Ascending aorta (tissue), 2 donors: ENCODE results near the gene RNU5B-1. TPM values are rescaled to one million over a fixed set of nuclear protein-coding genes. Genes with fewer than 3 reads are reported as not detected.

ENCODE experiments used
- DNase-seq, 2 donors: peaks; one replicate each; pipeline ENCODE4 v3.0.0-alpha.2; 2019; ENCODE audit warnings: low spot score in 2 of 2
- H3K27ac ChIP-seq, 2 donors: fragments of 200-600 bp; sonication (generic); one replicate each; pipeline ENCODE4 v1.5.1; 2016 to 2017; ENCODE audit warnings: mild to moderate bottlenecking in 1 of 2
- H3K27me3 ChIP-seq: fragments of 200-600 bp; sonication (generic); one replicate; pipeline ENCODE4 v1.5.1; 2017
- H3K36me3 ChIP-seq, 2 donors: fragments of 200-600 bp; sonication (generic); one replicate each; pipeline ENCODE4 v1.5.1; 2016
- H3K4me1 ChIP-seq, 2 donors: fragments of 200-600 bp; sonication (generic); one replicate each; pipeline ENCODE4 v1.5.1; 2016 to 2017; ENCODE audit warnings: mild to moderate bottlenecking in 1 of 2
- H3K4me3 ChIP-seq, 2 donors: fragments of 200-600 bp; sonication (generic); one replicate each; pipeline ENCODE4 v1.5.1; 2016 to 2017; ENCODE audit warnings: mild to moderate bottlenecking in 1 of 2
- H3K9me3 ChIP-seq, 2 donors: fragments of 200-600 bp; sonication (generic); one replicate each; pipeline ENCODE4 v1.5.1; 2016
- intact Hi-C: fragments of 100-400 bp; cut with DNase I; formaldehyde crosslinking; loops from one replicate; pipeline ENCODE4 v1.15.1; 2023
- total RNA-seq: library from RNA; depleted of rRNA; stranded (reverse); fragments of >200 nt; gene quantifications from one replicate; pipeline ENCODE4 v1.1.0, GENCODE V29; 2016
- TF ChIP-seq, protein P1 (sequence below), 3 experiments: fragments of 200-600 bp in 2 of 3; fragments of 450-650 bp in 1 of 3; sonication (generic) in 2 of 3; IDR thresholded peaks; one replicate each; pipeline ENCODE4 v1.5.1; 2016 to 2019; ENCODE audit warnings: antibody characterized with exemption in 3 of 3, mild to moderate bottlenecking in 1 of 3, moderate library complexity in 1 of 3

The RNU5B-1 gene
- total RNA-seq, 1 donor from 2014 or later: not detected

- H3K4me3 ChIP-seq: no peak overlapping the region
- peaks cover 0 to 2% of the 10 kb centered on the region in 2 donors for H3K4me1 ChIP-seq
- H3K36me3 ChIP-seq: no peaks in the 10 kb centered on the region
- intact Hi-C loops: no loop called here
- TF ChIP-seq, protein P1, sequence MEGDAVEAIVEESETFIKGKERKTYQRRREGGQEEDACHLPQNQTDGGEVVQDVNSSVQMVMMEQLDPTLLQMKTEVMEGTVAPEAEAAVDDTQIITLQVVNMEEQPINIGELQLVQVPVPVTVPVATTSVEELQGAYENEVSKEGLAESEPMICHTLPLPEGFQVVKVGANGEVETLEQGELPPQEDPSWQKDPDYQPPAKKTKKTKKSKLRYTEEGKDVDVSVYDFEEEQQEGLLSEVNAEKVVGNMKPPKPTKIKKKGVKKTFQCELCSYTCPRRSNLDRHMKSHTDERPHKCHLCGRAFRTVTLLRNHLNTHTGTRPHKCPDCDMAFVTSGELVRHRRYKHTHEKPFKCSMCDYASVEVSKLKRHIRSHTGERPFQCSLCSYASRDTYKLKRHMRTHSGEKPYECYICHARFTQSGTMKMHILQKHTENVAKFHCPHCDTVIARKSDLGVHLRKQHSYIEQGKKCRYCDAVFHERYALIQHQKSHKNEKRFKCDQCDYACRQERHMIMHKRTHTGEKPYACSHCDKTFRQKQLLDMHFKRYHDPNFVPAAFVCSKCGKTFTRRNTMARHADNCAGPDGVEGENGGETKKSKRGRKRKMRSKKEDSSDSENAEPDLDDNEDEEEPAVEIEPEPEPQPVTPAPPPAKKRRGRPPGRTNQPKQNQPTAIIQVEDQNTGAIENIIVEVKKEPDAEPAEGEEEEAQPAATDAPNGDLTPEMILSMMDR (IDR thresholded peaks at IDR 0.05): no peak
- H3K27me3 ChIP-seq: no peaks in the 10 kb centered on the region
- no peak for DNase-seq
- no peak overlapping the region for H3K27ac ChIP-seq
- H3K9me3 ChIP-seq: no peaks in the 10 kb centered on the region
Observed at GRCh38 chr15:65309882-65310418, 5.5 kb downstream of the RNU5B-1 start.

DNA sequence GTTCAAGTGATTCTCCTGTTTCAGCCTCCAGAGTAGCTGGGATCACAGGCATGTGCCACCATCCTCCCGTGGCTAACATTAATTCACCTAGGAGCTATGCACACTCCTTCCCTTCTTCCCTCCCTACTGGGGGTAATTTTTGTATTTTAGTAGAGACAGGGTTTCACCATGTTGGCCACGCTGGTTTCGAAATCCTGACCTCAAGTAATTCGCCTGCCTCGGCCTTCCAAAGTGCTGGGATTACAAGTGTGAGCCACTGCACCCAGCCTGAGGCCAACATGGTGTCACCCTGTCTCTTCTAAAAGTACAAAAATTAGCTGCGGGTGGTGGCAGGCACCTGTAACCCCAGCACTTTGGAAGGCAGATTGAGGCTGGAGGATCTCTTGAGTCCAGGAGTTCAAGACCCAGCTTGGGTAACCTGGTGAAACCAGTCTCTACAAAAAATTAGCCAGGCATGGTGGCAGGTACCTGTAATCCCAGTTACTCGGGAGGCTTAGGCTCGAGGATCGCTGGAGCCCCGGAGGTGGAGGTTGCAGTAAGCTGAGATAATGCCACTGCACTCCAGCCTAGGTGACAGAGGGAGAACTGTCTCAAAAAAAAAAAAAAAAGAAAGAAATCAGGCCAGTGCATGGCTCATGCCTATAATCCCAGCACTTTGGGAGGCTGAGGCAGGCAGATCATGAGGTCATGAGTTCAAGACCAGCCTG is 6.1 kb downstream of the RNU5B-1 start:
- H3K27ac ChIP-seq: no peak overlapping the region
- no peaks in the 10 kb centered on the region for H3K9me3 ChIP-seq
- no peaks in the 10 kb centered on the region for H3K4me1 ChIP-seq
- H3K4me3 ChIP-seq: no peak overlapping the region
- H3K36me3 ChIP-seq: no peaks in the 10 kb centered on the region
- H3K27me3 ChIP-seq: no peaks in the 10 kb centered on the region
- intact Hi-C loops: no loop called here
- DNase-seq: no peak
- TF ChIP-seq, protein P1 (IDR thresholded peaks at IDR 0.05): no peak

GRCh38 chr15:65311760-65312159 is 7.3 kb downstream of the RNU5B-1 start:
- Histone ChIP-seq H3K36me3 (no peaks in the 10 kb centered on the region), H3K4me3 (no peak overlapping the region), H3K9me3 (no peaks in the 10 kb centered on the region), H3K27me3 (no peaks in the 10 kb centered on the region), H3K27ac (no peak overlapping the region), H3K4me1 (no peaks in the 10 kb centered on the region)
- TF ChIP-seq, protein P1 (IDR thresholded peaks at IDR 0.05): no peak
- intact Hi-C loops: no loop called here
- no peak for DNase-seq

GRCh38 chr15:65312400-65312916 is 8.0 kb downstream of the RNU5B-1 start:
- Histone ChIP-seq H3K9me3 (no peaks in the 10 kb centered on the region), H3K36me3 (no peaks in the 10 kb centered on the region), H3K27ac (no peak overlapping the region), H3K4me1 (no peaks in the 10 kb centered on the region), H3K27me3 (no peaks in the 10 kb centered on the region), H3K4me3 (no peak overlapping the region)
- intact Hi-C loops: no loop called here
- TF ChIP-seq, protein P1 (IDR thresholded peaks at IDR 0.05): no peak
- DNase-seq: no peak

DNA sequence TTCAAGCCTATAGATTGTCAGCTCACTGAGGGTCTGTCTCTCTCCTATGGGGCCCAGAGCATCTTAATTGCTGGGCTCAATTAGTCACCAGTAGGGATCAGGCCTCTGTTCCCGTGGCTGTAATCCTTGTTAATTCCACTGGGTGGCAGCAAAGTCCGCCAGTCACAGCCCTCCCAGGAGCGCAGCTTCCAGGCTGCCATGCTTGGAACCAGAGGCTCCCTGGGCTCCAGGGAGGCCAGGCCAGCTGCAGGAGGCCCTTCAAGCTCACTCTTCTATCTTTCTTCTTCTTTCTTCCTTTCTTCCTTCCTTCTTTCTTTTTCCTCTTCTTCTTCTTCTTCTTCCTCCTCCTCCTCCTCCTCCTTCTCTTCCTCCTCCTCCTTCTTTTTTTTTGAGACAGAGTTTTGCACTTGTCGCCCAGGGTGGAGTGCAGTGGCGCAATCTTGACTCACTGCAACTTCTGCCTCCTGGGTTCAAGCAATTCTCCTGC is 14.4 kb downstream of the RNU5B-1 start:
- H3K27ac ChIP-seq: no peak overlapping the region
- peak in 1 of 2 donors; percentile 83 for DNase-seq
- TF ChIP-seq, protein P1 (IDR thresholded peaks at IDR 0.05): peak; percentile 90 to 93 (median 92)
- no peak overlapping the region for H3K4me3 ChIP-seq
- H3K9me3 ChIP-seq: no peaks in the 10 kb centered on the region
- no peaks in the 10 kb centered on the region for H3K27me3 ChIP-seq
- intact Hi-C loops: loop anchor here (1.0 kb wide), 1 partner anchor 66 kb away; no protein-coding TSS in a partner anchor
- no peaks in the 10 kb centered on the region for H3K36me3 ChIP-seq
- H3K4me1 ChIP-seq: no peaks in the 10 kb centered on the region
